ENCODE results near the gene TSR1.

TSR1 gene

GRCh38 chr17:2369551-2370210, 33.4 kb upstream of the TSR1 start:
- no peaks in the 10 kb centered on the region for H3K27me3 ChIP-seq (replicated peaks in 2 of 5; ENCODE audit: control insufficient read depth in 4 of 5, insufficient read depth in 5 of 5, low read length in 4 of 5)
- H3K36me3 ChIP-seq (ENCODE audit: control insufficient read depth in 4 of 4, insufficient read depth in 4 of 4, low read length in 3 of 4) = peaks cover 3 to 65% (median 45%) of the 10 kb centered on the region in 4 experiments
- 94% methylated on average over 19 of the region's 20 CpGs for WGBS (ENCODE audit: insufficient coverage)
- no peak overlapping the region for H3K27ac ChIP-seq (ENCODE audit: insufficient read depth in 1 of 2, low read depth in 1 of 2, low read length in 2 of 2, poor library complexity in 1 of 2, severe bottlenecking in 2 of 2)
- DNase-seq = no peak
- ChIA-PET POLR2A (no interaction called here), CTCF (interaction anchor here (0.9 to 2.1 kb wide), 7 partner anchors 9 to 46 kb away, joined by 3 to 9 read pairs (median 4); no protein-coding TSS in a partner anchor)
- H3K9me3 ChIP-seq (ENCODE audit: control extremely low read depth in 1 of 5, control insufficient read depth in 4 of 5, insufficient read depth in 2 of 5, low read depth in 1 of 5, low read length in 4 of 5) = no peaks in the 10 kb centered on the region
- peaks cover 0 to 8% (median 2%) of the 10 kb centered on the region in 4 experiments for H3K4me1 ChIP-seq (ENCODE audit: control extremely low read depth in 1 of 4, control insufficient read depth in 4 of 4, insufficient read depth in 4 of 4, low read length in 3 of 4)
- H3K4me3 ChIP-seq (ENCODE audit: control insufficient read depth in 1 of 7, extremely low read depth in 1 of 7, insufficient read depth in 4 of 7, low read depth in 2 of 7, low read length in 6 of 7) = no peak overlapping the region

DNA sequence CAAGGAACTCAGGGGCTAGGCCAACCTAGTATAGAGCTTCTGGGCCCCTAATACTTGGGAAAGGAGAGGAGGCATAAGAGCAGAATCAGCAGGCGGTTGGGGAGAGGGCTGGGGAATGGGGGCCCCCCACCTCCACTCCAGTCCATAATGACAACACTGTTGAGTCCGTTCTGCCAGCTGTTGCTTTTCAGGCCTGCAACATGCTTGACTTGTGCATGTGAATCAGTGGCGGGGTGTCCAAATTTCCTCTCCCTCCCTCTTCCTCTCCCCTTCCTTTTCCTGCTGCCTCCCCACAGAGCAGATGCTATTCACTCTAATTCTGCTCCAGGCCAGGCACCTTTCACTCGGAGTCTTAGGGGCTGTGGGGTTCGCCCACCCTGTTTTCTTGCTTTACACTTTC, 32.8 kb upstream of the TSR1 start:
- CTCF ChIA-PET = interaction anchor here (0.6 to 2.1 kb wide), 6 partner anchors 9 to 47 kb away, joined by 3 to 9 read pairs (median 3); no protein-coding TSS in a partner anchor
- 76% methylated on average over 2 of the region's 5 CpGs for WGBS (ENCODE audit: insufficient coverage)
- no peaks in the 10 kb centered on the region for H3K27me3 ChIP-seq (replicated peaks in 2 of 5; ENCODE audit: control insufficient read depth in 4 of 5, insufficient read depth in 5 of 5, low read length in 4 of 5)
- H3K36me3 ChIP-seq (ENCODE audit: control insufficient read depth in 4 of 4, insufficient read depth in 4 of 4, low read length in 3 of 4) = peaks cover 3 to 68% (median 49%) of the 10 kb centered on the region in 4 experiments
- H3K4me3 ChIP-seq (ENCODE audit: control insufficient read depth in 1 of 7, extremely low read depth in 1 of 7, insufficient read depth in 4 of 7, low read depth in 2 of 7, low read length in 6 of 7) = no peak overlapping the region
- POLR2A ChIA-PET = no interaction called here
- no peak for DNase-seq
- H3K27ac ChIP-seq (ENCODE audit: insufficient read depth in 1 of 2, low read depth in 1 of 2, low read length in 2 of 2, poor library complexity in 1 of 2, severe bottlenecking in 2 of 2) = no peak overlapping the region
- H3K9me3 ChIP-seq (ENCODE audit: control extremely low read depth in 1 of 5, control insufficient read depth in 4 of 5, insufficient read depth in 2 of 5, low read depth in 1 of 5, low read length in 4 of 5) = no peaks in the 10 kb centered on the region
- H3K4me1 ChIP-seq (ENCODE audit: control extremely low read depth in 1 of 4, control insufficient read depth in 4 of 4, insufficient read depth in 4 of 4, low read length in 3 of 4) = peaks cover 0 to 8% (median 2%) of the 10 kb centered on the region in 4 experiments

GRCh38 chr17:2368359-2368758, 32.1 kb upstream of the TSR1 start:
- 96% methylated on average over 7 of the region's 8 CpGs for WGBS (ENCODE audit: insufficient coverage)
- CTCF ChIA-PET = interaction anchor here (0.6 to 2.1 kb wide), 5 partner anchors 10 to 47 kb away, joined by 3 to 9 read pairs (median 3); no protein-coding TSS in a partner anchor

GRCh38 chr17:2366747-2367494, 30.7 kb upstream of the TSR1 start:
- no peak overlapping the region for H3K4me3 ChIP-seq (ENCODE audit: control insufficient read depth in 1 of 7, extremely low read depth in 1 of 7, insufficient read depth in 4 of 7, low read depth in 2 of 7, low read length in 6 of 7)
- ChIA-PET POLR2A (no interaction called here), CTCF (no interaction called here)
- H3K27me3 ChIP-seq (replicated peaks in 2 of 5; ENCODE audit: control insufficient read depth in 4 of 5, insufficient read depth in 5 of 5, low read length in 4 of 5) = no peaks in the 10 kb centered on the region
- no peak for DNase-seq
- peaks cover 3 to 64% (median 50%) of the 10 kb centered on the region in 4 experiments for H3K36me3 ChIP-seq (ENCODE audit: control insufficient read depth in 4 of 4, insufficient read depth in 4 of 4, low read length in 3 of 4)
- no peaks in the 10 kb centered on the region for H3K9me3 ChIP-seq (ENCODE audit: control extremely low read depth in 1 of 5, control insufficient read depth in 4 of 5, insufficient read depth in 2 of 5, low read depth in 1 of 5, low read length in 4 of 5)
- peaks cover 0 to 8% (median 2%) of the 10 kb centered on the region in 4 experiments for H3K4me1 ChIP-seq (ENCODE audit: control extremely low read depth in 1 of 4, control insufficient read depth in 4 of 4, insufficient read depth in 4 of 4, low read length in 3 of 4)
- H3K27ac ChIP-seq (ENCODE audit: insufficient read depth in 1 of 2, low read depth in 1 of 2, low read length in 2 of 2, poor library complexity in 1 of 2, severe bottlenecking in 2 of 2) = no peak overlapping the region
- over 99% methylated on average over 17 of the region's 26 CpGs for WGBS (ENCODE audit: insufficient coverage)

More at GRCh38 chr17:2368359-2368758, 32.1 kb upstream of the TSR1 start:
- peaks cover 3 to 68% (median 51%) of the 10 kb centered on the region in 4 experiments for H3K36me3 ChIP-seq (ENCODE audit: control insufficient read depth in 4 of 4, insufficient read depth in 4 of 4, low read length in 3 of 4)
- H3K27ac ChIP-seq (ENCODE audit: insufficient read depth in 1 of 2, low read depth in 1 of 2, low read length in 2 of 2, poor library complexity in 1 of 2, severe bottlenecking in 2 of 2) = no peak overlapping the region
- POLR2A ChIA-PET = no interaction called here
- DNase-seq = no peak
- no peaks in the 10 kb centered on the region for H3K27me3 ChIP-seq (replicated peaks in 2 of 5; ENCODE audit: control insufficient read depth in 4 of 5, insufficient read depth in 5 of 5, low read length in 4 of 5)
- H3K9me3 ChIP-seq (ENCODE audit: control extremely low read depth in 1 of 5, control insufficient read depth in 4 of 5, insufficient read depth in 2 of 5, low read depth in 1 of 5, low read length in 4 of 5) = no peaks in the 10 kb centered on the region
- no peak overlapping the region for H3K4me3 ChIP-seq (ENCODE audit: control insufficient read depth in 1 of 7, extremely low read depth in 1 of 7, insufficient read depth in 4 of 7, low read depth in 2 of 7, low read length in 6 of 7)
- peaks cover 0 to 8% (median 2%) of the 10 kb centered on the region in 4 experiments for H3K4me1 ChIP-seq (ENCODE audit: control extremely low read depth in 1 of 4, control insufficient read depth in 4 of 4, insufficient read depth in 4 of 4, low read length in 3 of 4)

GRCh38 chr17:2365132-2365531, 28.9 kb upstream of the TSR1 start:
- POLR2A ChIA-PET = no interaction called here
- H3K36me3 ChIP-seq (ENCODE audit: control insufficient read depth in 4 of 4, insufficient read depth in 4 of 4, low read length in 3 of 4) = peaks cover 3 to 69% (median 52%) of the 10 kb centered on the region in 4 experiments
- DNase-seq = no peak
- no peak overlapping the region for H3K4me3 ChIP-seq (ENCODE audit: control insufficient read depth in 1 of 7, extremely low read depth in 1 of 7, insufficient read depth in 4 of 7, low read depth in 2 of 7, low read length in 6 of 7)
- H3K27me3 ChIP-seq (replicated peaks in 2 of 5; ENCODE audit: control insufficient read depth in 4 of 5, insufficient read depth in 5 of 5, low read length in 4 of 5) = no peaks in the 10 kb centered on the region
- H3K4me1 ChIP-seq (ENCODE audit: control extremely low read depth in 1 of 4, control insufficient read depth in 4 of 4, insufficient read depth in 4 of 4, low read length in 3 of 4) = peaks cover 0 to 8% (median 2%) of the 10 kb centered on the region in 4 experiments
- H3K27ac ChIP-seq (ENCODE audit: insufficient read depth in 1 of 2, low read depth in 1 of 2, low read length in 2 of 2, poor library complexity in 1 of 2, severe bottlenecking in 2 of 2) = no peak overlapping the region
- CTCF ChIA-PET = no interaction called here
- no peaks in the 10 kb centered on the region for H3K9me3 ChIP-seq (ENCODE audit: control extremely low read depth in 1 of 5, control insufficient read depth in 4 of 5, insufficient read depth in 2 of 5, low read depth in 1 of 5, low read length in 4 of 5)
- 98% methylated on average over 18 of the region's 20 CpGs for WGBS (ENCODE audit: insufficient coverage)

GRCh38 chr17:2364763-2365116, 28.5 kb upstream of the TSR1 start:
- peaks cover 0 to 8% (median 2%) of the 10 kb centered on the region in 4 experiments for H3K4me1 ChIP-seq (ENCODE audit: control extremely low read depth in 1 of 4, control insufficient read depth in 4 of 4, insufficient read depth in 4 of 4, low read length in 3 of 4)
- H3K36me3 ChIP-seq (ENCODE audit: control insufficient read depth in 4 of 4, insufficient read depth in 4 of 4, low read length in 3 of 4) = peaks cover 3 to 67% (median 50%) of the 10 kb centered on the region in 4 experiments
- H3K27ac ChIP-seq (ENCODE audit: insufficient read depth in 1 of 2, low read depth in 1 of 2, low read length in 2 of 2, poor library complexity in 1 of 2, severe bottlenecking in 2 of 2) = no peak overlapping the region
- CTCF ChIA-PET = no interaction called here
- POLR2A ChIA-PET = no interaction called here
- no peak for DNase-seq
- WGBS (ENCODE audit: insufficient coverage) = 89% methylated on average over 12 of the region's 12 CpGs
- H3K9me3 ChIP-seq (ENCODE audit: control extremely low read depth in 1 of 5, control insufficient read depth in 4 of 5, insufficient read depth in 2 of 5, low read depth in 1 of 5, low read length in 4 of 5) = no peaks in the 10 kb centered on the region
- H3K4me3 ChIP-seq (ENCODE audit: control insufficient read depth in 1 of 7, extremely low read depth in 1 of 7, insufficient read depth in 4 of 7, low read depth in 2 of 7, low read length in 6 of 7) = no peak overlapping the region
- H3K27me3 ChIP-seq (replicated peaks in 2 of 5; ENCODE audit: control insufficient read depth in 4 of 5, insufficient read depth in 5 of 5, low read length in 4 of 5) = no peaks in the 10 kb centered on the region
